ENCODE results near the gene TMEM138. TPM values are rescaled to one million over a fixed set of nuclear protein-coding genes. Genes with fewer than 3 reads are reported as not detected.
A peak's percentile ranks its signal among the peaks of the same experiment; 100 is the strongest.

The TMEM138 gene
- total RNA-seq, 1 experiment from 2014 or later = 52.5 TPM

GRCh38 chr11:61341706-61342105 lies 20.5 kb upstream of the TMEM138 start:
- DNase-seq (ENCODE audit: low read depth) = no peak

- no peak for DNase-seq (ENCODE audit: low read depth)
Observed at GRCh38 chr11:61342207-61342803, 19.9 kb upstream of the TMEM138 start.

- no peak for DNase-seq (ENCODE audit: low read depth)
Observed at GRCh38 chr11:61343792-61344745, 18.1 kb upstream of the TMEM138 start.

- DNase-seq (ENCODE audit: low read depth) = no peak
Observed at GRCh38 chr11:61345170-61345610, 17.0 kb upstream of the TMEM138 start.

GRCh38 chr11:61345954-61346843 lies 16.0 kb upstream of the TMEM138 start:
- DNase-seq (ENCODE audit: low read depth) = no peak

GRCh38 chr11:61347916-61348461 lies 14.2 kb upstream of the TMEM138 start:
- peak; percentile 50 for DNase-seq (ENCODE audit: low read depth)

- no peak for DNase-seq (ENCODE audit: low read depth)
Observed at GRCh38 chr11:61349189-61349751, 12.9 kb upstream of the TMEM138 start.

GRCh38 chr11:61349916-61350315 lies 12.3 kb upstream of the TMEM138 start:
- no peak for DNase-seq (ENCODE audit: low read depth)

GRCh38 chr11:61350336-61350735 lies 11.8 kb upstream of the TMEM138 start:
- DNase-seq (ENCODE audit: low read depth) = no peak

GRCh38 chr11:61350803-61351202 lies 11.4 kb upstream of the TMEM138 start:
- no peak for DNase-seq (ENCODE audit: low read depth)

GRCh38 chr11:61352038-61352437 lies 10.1 kb upstream of the TMEM138 start:
- DNase-seq (ENCODE audit: low read depth) = no peak

- DNase-seq (ENCODE audit: low read depth) = no peak
Observed at GRCh38 chr11:61353131-61354067, 8.8 kb upstream of the TMEM138 start.

- no peak for DNase-seq (ENCODE audit: low read depth)
Observed at GRCh38 chr11:61354208-61354607, 8.0 kb upstream of the TMEM138 start.

- no peak for DNase-seq (ENCODE audit: low read depth)
Observed at GRCh38 chr11:61356706-61357105, 5.5 kb upstream of the TMEM138 start.

GRCh38 chr11:61357233-61357893 lies 4.8 kb upstream of the TMEM138 start:
- DNase-seq (ENCODE audit: low read depth) = no peak

GRCh38 chr11:61357894-61358239 lies 4.3 kb upstream of the TMEM138 start:
- no peak for DNase-seq (ENCODE audit: low read depth)

- no peak for DNase-seq (ENCODE audit: low read depth)
Observed at GRCh38 chr11:61358566-61358965, 3.6 kb upstream of the TMEM138 start.

- DNase-seq (ENCODE audit: low read depth) = no peak
Observed at GRCh38 chr11:61359516-61359915, 2.7 kb upstream of the TMEM138 start.

GRCh38 chr11:61361237-61361740 lies 885 bp upstream of the TMEM138 start:
- DNase-seq (ENCODE audit: low read depth) = no peak
